HepG2 (cell line): ENCODE results near the gene TLR5. TPM values are rescaled to one million over a fixed set of nuclear protein-coding genes. Genes with fewer than 3 reads are reported as not detected.
A peak's percentile ranks its signal among the peaks of the same experiment; 100 is the strongest.

Experiments used
- CENPX ChIP-seq: sonication (generic); formaldehyde crosslinking; IDR thresholded peaks from 2 replicates; pipeline ENCODE4 v1.9.0; 2021; ENCODE audit warnings: mild to moderate bottlenecking, missing genetic modification reagents, moderate library complexity
- ELF1 ChIP-seq: sonication (generic); formaldehyde crosslinking; IDR thresholded peaks from 2 replicates; pipeline ENCODE4 v1.4.0; 2020; ENCODE audit warnings: missing genetic modification reagents
- FOXK1 ChIP-seq: sonication (generic); formaldehyde crosslinking; IDR thresholded peaks from 2 replicates; pipeline ENCODE4 v1.4.0; 2020; ENCODE audit warnings: low read depth, missing genetic modification reagents, borderline replicate concordance
- GTF3A ChIP-seq: sonication (generic); formaldehyde crosslinking; conservative IDR thresholded peaks from 2 replicates; pipeline ENCODE4 v1.4.0; 2020; ENCODE audit warnings: mild to moderate bottlenecking, missing genetic modification reagents
- MAZ ChIP-seq, 2 experiments: sonication (generic) in 1 of 2; formaldehyde crosslinking in 1 of 2; IDR thresholded peaks; 2 replicates each; pipeline versions ENCODE4 v1.5.0 to v1.6.1; 2012 to 2020; ENCODE audit warnings: low read depth in 2 of 2, mild to moderate bottlenecking in 2 of 2, borderline replicate concordance in 1 of 2, improper control_type of control experiment in 1 of 2, low read length in 1 of 2, missing genetic modification reagents in 1 of 2, moderate library complexity in 1 of 2
- PAX8 ChIP-seq: sonication (generic); formaldehyde crosslinking; IDR thresholded peaks from 2 replicates; pipeline ENCODE4 v1.8.0; 2022; ENCODE audit warnings: mild to moderate bottlenecking, missing genetic modification reagents, borderline replicate concordance
- SATB2 ChIP-seq: sonication (generic); formaldehyde crosslinking; IDR thresholded peaks from 2 replicates; pipeline ENCODE4 v1.5.0; 2020; ENCODE audit warnings: missing genetic modification reagents
- SOX5 ChIP-seq: IDR thresholded peaks from 2 replicates; pipeline ENCODE4 v1.6.1; 2016; ENCODE audit warnings: borderline replicate concordance
- TP53 ChIP-seq: sonication (generic); formaldehyde crosslinking; conservative IDR thresholded peaks from 2 replicates; pipeline ENCODE4 v1.4.0; 2020; ENCODE audit warnings: missing genetic modification reagents
- XRCC5 ChIP-seq: fragments of 200-400 bp; formaldehyde crosslinking; optimal IDR thresholded peaks from 2 replicates; pipeline ENCODE3; 2017; ENCODE audit warnings: mild to moderate bottlenecking, low read length
- ZKSCAN8 ChIP-seq: IDR thresholded peaks from 2 replicates; pipeline ENCODE4 v1.6.1; 2016; ENCODE audit warnings: borderline replicate concordance, missing genetic modification reagents, missing compliant biosample characterization
- ZNF264 ChIP-seq: sonication (generic); formaldehyde crosslinking; IDR thresholded peaks from 2 replicates; pipeline ENCODE4 v1.4.0; 2020; ENCODE audit warnings: missing genetic modification reagents
- ZNF598 ChIP-seq: sonication (generic); formaldehyde crosslinking; IDR thresholded peaks from 2 replicates; pipeline ENCODE4 v1.5.1; 2020; ENCODE audit warnings: mild to moderate bottlenecking, missing genetic modification reagents, borderline replicate concordance
- ZNF652 ChIP-seq: IDR thresholded peaks from 2 replicates; pipeline ENCODE4 v1.6.1; 2016; ENCODE audit warnings: low read depth, borderline replicate concordance
- polyA plus RNA-seq, 8 experiments: library from polyadenylated mRNA; depleted of rRNA in 3 of 8; stranded (reverse) in 7 of 8; unstranded in 1 of 8; fragments of >200 nt; fragmentation: Illumina TruSeq in 4 of 8; extraction: Trizol in 4 of 8; gene quantifications; 2 replicates each; pipeline versions ENCODE4 v1.2.1 to v1.2.3, GENCODE V29; 2011 to 2016; ENCODE audit warnings: low read depth in 4 of 8, missing spikeins in 1 of 8, mixed read lengths in 1 of 8; ENCODE audit not compliant: insufficient read depth in 1 of 8
- total RNA-seq, 5 experiments: library from RNA; depleted of rRNA; stranded (reverse); fragments of >200 nt; fragmentation: Illumina TruSeq; extraction: Trizol; gene quantifications; 2 replicates each; pipeline ENCODE4 v1.2.3, GENCODE V29; 2016; ENCODE audit warnings: low read depth in 1 of 5
- TF ChIP-seq, protein P1 (sequence below): sonication (generic); formaldehyde crosslinking; IDR thresholded peaks from 2 replicates; pipeline ENCODE4 v1.4.0; 2020; ENCODE audit warnings: missing genetic modification reagents
- TF ChIP-seq, protein P2 (sequence below): sonication (generic); formaldehyde crosslinking; IDR thresholded peaks from 2 replicates; pipeline ENCODE4 v1.4.0; 2020; ENCODE audit warnings: mild to moderate bottlenecking, low read depth, missing genetic modification reagents
- TF ChIP-seq, protein P3 (sequence below): sonication (generic); formaldehyde crosslinking; IDR thresholded peaks from 2 replicates; pipeline ENCODE4 v1.5.1; 2020; ENCODE audit warnings: missing genetic modification reagents, mild to moderate bottlenecking, borderline replicate concordance
- TF ChIP-seq, protein P4 (sequence below): sonication (generic); formaldehyde crosslinking; IDR thresholded peaks from 2 replicates; pipeline ENCODE4 v1.5.0; 2020; ENCODE audit warnings: missing genetic modification reagents, mild to moderate bottlenecking, borderline replicate concordance
- TF ChIP-seq, protein P5 (sequence below): sonication (generic); formaldehyde crosslinking; IDR thresholded peaks from 2 replicates; pipeline ENCODE4 v1.8.0; 2022; ENCODE audit warnings: missing genetic modification reagents, low read depth, mild to moderate bottlenecking, borderline replicate concordance
- TF ChIP-seq, protein P6 (sequence below): sonication (generic); formaldehyde crosslinking; IDR thresholded peaks from 2 replicates; pipeline ENCODE4 v1.5.0; 2020; ENCODE audit warnings: missing genetic modification reagents
- TF ChIP-seq, protein P7 (sequence below): sonication (generic); formaldehyde crosslinking; IDR thresholded peaks from 2 replicates; pipeline ENCODE4 v1.4.0; 2020; ENCODE audit warnings: missing genetic modification reagents

TLR5 gene
- total and polyA plus RNA-seq, 2 of the 13 experiments (the other 11 are each of a cell fraction or from before 2014, with no cell fraction given), result not detected

DNA sequence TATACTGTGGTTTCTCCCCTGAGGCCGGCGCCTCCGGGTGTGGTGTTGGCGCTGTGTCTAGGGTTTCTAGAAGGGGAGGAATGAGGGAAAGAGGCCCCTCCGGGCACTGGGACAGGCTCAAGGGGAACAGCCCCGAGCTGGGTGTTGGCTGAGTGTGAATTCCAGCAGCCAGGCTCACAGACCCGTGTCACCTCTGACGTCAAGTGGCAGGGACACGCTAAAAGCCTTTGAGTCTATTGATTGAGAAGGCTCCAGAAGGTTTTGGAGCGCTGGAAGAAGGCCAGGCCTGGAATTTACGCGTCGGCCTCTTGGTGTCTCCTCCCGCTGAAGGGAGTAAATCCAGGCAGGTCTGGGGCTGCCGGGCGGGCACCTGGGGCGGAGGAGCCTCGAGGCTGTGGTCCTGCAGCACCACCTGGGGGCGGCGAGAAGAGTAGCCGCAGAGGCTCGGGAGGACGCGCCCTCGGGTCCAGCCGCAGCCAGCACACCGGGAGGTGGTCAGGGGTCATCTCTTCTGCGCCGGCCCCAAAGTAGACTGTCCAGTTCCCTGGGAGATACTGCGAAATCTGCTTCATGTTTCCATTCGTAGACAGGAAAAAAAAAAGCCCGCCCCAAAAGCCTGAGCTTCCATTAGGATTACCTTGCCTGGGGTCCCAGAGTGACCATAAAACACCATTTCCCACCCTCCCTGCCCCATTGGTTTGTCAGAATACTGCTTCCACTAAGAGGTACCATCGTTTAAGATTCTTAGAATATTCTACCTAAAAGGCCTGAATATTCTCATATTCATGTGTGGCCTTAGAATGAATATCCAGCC is 61.7 kb downstream of the TLR5 start (continued):
- TF ChIP-seq, protein P1, sequence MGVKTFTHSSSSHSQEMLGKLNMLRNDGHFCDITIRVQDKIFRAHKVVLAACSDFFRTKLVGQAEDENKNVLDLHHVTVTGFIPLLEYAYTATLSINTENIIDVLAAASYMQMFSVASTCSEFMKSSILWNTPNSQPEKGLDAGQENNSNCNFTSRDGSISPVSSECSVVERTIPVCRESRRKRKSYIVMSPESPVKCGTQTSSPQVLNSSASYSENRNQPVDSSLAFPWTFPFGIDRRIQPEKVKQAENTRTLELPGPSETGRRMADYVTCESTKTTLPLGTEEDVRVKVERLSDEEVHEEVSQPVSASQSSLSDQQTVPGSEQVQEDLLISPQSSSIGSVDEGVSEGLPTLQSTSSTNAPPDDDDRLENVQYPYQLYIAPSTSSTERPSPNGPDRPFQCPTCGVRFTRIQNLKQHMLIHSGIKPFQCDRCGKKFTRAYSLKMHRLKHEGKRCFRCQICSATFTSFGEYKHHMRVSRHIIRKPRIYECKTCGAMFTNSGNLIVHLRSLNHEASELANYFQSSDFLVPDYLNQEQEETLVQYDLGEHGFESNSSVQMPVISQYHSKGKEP, result no peak
- TF ChIP-seq, protein P2, sequence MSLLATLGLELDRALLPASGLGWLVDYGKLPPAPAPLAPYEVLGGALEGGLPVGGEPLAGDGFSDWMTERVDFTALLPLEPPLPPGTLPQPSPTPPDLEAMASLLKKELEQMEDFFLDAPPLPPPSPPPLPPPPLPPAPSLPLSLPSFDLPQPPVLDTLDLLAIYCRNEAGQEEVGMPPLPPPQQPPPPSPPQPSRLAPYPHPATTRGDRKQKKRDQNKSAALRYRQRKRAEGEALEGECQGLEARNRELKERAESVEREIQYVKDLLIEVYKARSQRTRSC (CRISPR knock-in tag), result no peak
- TF ChIP-seq MAZ (IDR thresholded peaks at IDR 0.05; ENCODE audit: borderline replicate concordance, low read depth, low read length), result no peak
- 0 out of 2 replicates have a peak, but pooled peaks have one; percentile 25 for TF ChIP-seq MAZ (CRISPR knock-in tag; IDR thresholded peaks at IDR 0.05; ENCODE audit: low read depth)
- TF ChIP-seq ZKSCAN8 (CRISPR knock-in tag), result no peak
- TF ChIP-seq, protein P3, sequence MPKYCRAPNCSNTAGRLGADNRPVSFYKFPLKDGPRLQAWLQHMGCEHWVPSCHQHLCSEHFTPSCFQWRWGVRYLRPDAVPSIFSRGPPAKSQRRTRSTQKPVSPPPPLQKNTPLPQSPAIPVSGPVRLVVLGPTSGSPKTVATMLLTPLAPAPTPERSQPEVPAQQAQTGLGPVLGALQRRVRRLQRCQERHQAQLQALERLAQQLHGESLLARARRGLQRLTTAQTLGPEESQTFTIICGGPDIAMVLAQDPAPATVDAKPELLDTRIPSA (CRISPR knock-in tag), result 0 out of 2 replicates have a peak, but pooled peaks have one; percentile 50
- TF ChIP-seq ELF1 (CRISPR knock-in tag), result no peak
- no peak for TF ChIP-seq CENPX (CRISPR knock-in tag)
- TF ChIP-seq, protein P4, sequence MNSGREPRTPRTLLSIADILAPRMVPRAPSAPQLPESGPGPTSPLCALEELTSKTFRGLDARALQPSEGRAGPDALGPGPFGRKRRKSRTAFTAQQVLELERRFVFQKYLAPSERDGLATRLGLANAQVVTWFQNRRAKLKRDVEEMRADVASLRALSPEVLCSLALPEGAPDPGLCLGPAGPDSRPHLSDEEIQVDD (CRISPR knock-in tag), result no peak
- no peak for TF ChIP-seq PAX8 (CRISPR knock-in tag)
- no peak for TF ChIP-seq SOX5 (CRISPR knock-in tag)
- no peak for TF ChIP-seq TP53 (CRISPR knock-in tag)
- 0 out of 2 replicates have a peak, but pooled peaks have one; percentile 27 for TF ChIP-seq ZNF598 (CRISPR knock-in tag)
- TF ChIP-seq GTF3A, result no peak
- no peak for TF ChIP-seq FOXK1
- no peak for TF ChIP-seq ZNF652 (CRISPR knock-in tag)
- TF ChIP-seq ZNF264 (CRISPR knock-in tag), result no peak
- TF ChIP-seq XRCC5, result peak; percentile 53
- TF ChIP-seq, protein P5, sequence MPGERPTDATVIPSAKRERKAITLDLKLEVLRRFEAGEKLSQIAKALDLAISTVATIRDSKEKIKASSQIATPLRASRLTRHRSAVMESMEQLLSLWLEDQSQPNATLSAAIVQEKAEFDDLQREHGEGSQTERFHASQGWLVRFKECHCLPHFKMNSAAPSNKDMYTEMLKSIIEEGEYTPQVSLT (CRISPR knock-in tag), result no peak
- no peak for TF ChIP-seq SATB2 (CRISPR knock-in tag)
- TF ChIP-seq, protein P6, sequence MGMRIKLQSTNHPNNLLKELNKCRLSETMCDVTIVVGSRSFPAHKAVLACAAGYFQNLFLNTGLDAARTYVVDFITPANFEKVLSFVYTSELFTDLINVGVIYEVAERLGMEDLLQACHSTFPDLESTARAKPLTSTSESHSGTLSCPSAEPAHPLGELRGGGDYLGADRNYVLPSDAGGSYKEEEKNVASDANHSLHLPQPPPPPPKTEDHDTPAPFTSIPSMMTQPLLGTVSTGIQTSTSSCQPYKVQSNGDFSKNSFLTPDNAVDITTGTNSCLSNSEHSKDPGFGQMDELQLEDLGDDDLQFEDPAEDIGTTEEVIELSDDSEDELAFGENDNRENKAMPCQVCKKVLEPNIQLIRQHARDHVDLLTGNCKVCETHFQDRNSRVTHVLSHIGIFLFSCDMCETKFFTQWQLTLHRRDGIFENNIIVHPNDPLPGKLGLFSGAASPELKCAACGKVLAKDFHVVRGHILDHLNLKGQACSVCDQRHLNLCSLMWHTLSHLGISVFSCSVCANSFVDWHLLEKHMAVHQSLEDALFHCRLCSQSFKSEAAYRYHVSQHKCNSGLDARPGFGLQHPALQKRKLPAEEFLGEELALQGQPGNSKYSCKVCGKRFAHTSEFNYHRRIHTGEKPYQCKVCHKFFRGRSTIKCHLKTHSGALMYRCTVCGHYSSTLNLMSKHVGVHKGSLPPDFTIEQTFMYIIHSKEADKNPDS, result no peak
- TF ChIP-seq, protein P7, sequence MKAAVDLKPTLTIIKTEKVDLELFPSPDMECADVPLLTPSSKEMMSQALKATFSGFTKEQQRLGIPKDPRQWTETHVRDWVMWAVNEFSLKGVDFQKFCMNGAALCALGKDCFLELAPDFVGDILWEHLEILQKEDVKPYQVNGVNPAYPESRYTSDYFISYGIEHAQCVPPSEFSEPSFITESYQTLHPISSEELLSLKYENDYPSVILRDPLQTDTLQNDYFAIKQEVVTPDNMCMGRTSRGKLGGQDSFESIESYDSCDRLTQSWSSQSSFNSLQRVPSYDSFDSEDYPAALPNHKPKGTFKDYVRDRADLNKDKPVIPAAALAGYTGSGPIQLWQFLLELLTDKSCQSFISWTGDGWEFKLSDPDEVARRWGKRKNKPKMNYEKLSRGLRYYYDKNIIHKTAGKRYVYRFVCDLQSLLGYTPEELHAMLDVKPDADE (CRISPR knock-in tag), result no peak
